HG03108 (cell line): ENCODE measurements around the gene SCLY.
A peak's percentile ranks its signal among the peaks of the same experiment; 100 is the strongest.
"Not testable (repeated sequence)": the region's sequence is repeated elsewhere in the genome, so short reads cannot be mapped to it uniquely, and the experiment has no call there.

Source experiments
- ATAC-seq: cut with Tn5 transposase; IDR thresholded peaks from one replicate; pipeline ENCODE4 v1.9.1; 2021; ENCODE audit warnings: moderate library complexity; ENCODE audit not compliant: unreplicated experiment

SCLY gene

GRCh38 chr2:238060542-238061314 lies at the start of gene SCLY:
TSS of gene SCLY (plus strand) at chr2:238061001. CDS start at chr2:238061055, 54 bp downstream.
- peak; percentile 94 for ATAC-seq

GRCh38 chr2:238013806-238014205 lies 47.0 kb upstream of the SCLY start:
- no peak for ATAC-seq

DNA sequence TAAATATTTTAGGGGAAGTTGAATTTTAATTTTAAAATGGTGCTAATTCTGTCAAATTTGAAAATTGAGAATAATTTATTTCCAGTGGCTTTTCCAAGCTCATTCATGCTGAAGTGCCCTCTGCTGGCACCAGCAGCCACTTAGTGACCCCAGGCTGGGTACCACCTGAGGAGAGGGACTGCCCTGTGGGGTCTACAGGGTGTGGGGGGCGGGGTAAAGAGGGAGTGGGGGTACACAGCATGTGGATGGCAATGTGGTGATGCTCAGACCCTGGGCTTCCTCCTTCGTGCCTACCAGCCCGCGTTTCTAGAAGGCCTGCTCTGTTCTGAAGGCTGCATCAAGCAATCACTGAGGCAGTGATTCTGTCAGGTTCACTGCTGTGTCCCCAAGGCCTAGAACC lies 45.1 kb upstream of the SCLY start:
- ATAC-seq = no peak

DNA sequence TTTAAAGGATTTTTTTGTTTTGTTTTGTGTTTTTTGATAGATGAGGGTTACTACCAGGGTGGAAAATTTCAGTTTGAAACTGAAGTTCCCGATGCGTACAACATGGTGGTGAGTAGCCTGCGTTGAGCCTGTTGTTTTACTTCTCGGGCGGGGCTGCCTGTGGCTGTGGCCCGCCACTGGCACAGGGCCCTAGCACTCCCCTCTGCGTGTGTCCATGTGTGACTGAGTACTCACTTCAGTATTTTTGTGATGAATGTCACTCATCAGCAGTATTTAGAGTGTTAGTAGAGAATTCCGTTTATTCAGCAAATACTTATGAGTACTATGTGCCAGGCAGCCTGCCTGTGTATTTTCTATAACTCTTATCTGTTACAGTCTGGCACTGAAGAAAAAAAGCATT lies 44.3 kb upstream of the SCLY start:
- ATAC-seq = no peak

- ATAC-seq = no peak
Measured at GRCh38 chr2:238019962-238020361, 40.8 kb upstream of the SCLY start.

GRCh38 chr2:238020816-238021215 lies 40.0 kb upstream of the SCLY start:
- ATAC-seq = no peak

- no peak for ATAC-seq
Measured at GRCh38 chr2:238021327-238021726, 39.5 kb upstream of the SCLY start.

DNA sequence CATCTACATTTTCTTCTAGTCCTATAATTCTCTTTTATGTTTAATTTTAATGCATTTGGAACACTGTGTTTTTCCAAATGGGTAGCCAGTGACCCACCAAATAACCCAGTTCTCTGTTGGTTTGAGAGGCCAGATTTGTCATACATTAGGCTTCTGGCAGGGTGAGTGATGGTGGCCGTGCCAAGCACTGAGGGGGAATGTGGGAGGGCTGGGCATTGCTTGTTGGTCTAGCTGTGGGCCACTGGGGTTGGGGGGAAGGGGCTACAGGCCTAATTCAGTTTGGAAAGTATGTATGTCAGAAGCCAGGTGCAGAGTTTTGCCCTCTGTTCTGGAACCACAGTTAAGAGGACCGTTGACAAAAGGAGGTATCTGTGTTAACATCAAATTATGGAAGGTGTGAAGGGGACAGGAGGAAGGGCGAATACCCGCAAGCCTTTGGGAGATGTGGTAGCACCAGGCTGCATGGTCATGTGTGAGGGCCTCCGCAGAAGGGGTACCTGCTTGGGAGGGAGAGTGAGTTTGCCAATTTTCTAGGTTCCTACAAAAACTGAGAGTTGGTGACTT lies 38.1 kb upstream of the SCLY start:
- no peak for ATAC-seq

- no peak for ATAC-seq
Measured at GRCh38 chr2:238023608-238024007, 37.2 kb upstream of the SCLY start.

DNA sequence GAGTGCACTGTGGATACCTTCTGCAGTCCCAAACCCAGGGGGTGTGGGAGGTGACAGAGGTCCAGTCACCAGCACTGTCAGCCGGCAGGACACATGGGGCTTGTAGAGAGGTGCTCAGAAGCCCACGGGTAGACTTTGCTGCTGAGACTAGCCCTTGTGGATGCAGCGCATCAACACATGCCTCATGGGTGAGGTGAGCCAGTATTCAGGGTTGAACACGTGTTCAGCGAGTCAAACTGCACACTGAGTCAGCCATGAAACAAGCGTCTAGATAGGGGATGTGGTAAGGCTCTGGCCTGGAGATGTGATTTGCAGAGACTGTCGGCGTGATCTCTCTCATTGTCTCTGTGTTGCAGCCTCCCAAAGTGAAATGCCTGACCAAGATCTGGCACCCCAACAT lies 35.8 kb upstream of the SCLY start:
- no peak for ATAC-seq

GRCh38 chr2:238025741-238026360 lies 35.0 kb upstream of the SCLY start:
- ATAC-seq = no peak

DNA sequence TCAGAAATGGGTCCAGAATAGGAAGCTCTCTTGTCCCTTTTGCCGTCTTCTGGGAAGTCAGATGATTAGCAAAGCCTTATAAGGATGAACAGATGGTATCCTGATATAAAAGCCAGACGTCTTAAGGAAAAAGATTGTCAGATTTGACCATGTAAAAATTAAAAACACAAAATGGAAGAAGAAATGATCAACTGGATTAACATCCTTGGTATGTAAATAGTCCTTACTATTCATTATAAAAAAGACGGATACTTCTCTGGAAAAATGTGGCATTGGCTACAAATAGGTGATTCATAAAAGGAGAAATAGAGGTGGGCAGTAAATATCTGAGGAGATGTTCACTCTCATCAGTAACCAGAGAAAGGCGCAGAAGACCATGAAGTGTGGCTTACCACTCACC lies 33.7 kb upstream of the SCLY start:
- no peak for ATAC-seq

DNA sequence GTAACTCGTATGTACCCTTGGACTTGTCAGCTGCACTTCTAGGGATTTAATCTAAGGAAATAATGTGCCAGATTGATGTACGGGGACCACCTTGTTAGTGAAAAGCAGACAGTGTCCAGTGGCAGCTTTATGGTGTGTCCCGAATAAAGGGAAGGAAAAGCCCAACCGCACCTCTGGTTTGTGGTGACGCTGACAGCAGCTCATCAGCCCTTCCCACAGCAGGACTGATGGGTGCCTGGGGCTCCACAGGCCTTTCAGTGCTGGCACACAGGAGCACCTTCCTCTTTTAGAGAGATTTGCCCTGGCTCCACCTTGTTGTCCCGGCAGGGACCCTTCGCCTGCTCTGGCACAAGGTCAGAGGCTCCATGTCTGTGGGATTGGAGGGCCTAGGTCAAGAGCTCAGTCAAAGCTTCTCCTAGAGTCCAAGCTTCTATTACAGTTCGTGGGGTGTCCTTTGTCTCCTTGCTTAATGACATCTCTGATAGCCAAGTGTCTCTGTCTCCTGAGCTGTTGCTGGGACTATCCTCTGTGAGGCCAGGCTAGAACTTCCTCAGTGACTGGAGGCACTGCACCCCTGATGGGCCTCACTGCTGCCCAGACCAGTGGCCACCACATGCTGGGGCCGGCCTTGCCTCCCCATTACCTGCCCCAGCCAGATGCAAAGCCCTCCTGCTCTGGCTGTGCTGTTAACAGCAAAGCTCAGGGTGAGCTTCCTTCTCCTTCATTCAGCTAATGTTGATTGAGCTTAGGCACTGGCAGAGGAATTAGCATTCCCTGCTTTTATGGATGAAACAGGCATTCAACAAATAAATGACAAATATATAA lies 33.0 kb upstream of the SCLY start:
- no peak for ATAC-seq

- ATAC-seq = no peak
Measured at GRCh38 chr2:238029853-238030252, 30.9 kb upstream of the SCLY start.

- ATAC-seq = no peak
Measured at GRCh38 chr2:238030422-238031155, 30.2 kb upstream of the SCLY start.

- ATAC-seq = no peak
Measured at GRCh38 chr2:238031751-238032150, 29.1 kb upstream of the SCLY start.

DNA sequence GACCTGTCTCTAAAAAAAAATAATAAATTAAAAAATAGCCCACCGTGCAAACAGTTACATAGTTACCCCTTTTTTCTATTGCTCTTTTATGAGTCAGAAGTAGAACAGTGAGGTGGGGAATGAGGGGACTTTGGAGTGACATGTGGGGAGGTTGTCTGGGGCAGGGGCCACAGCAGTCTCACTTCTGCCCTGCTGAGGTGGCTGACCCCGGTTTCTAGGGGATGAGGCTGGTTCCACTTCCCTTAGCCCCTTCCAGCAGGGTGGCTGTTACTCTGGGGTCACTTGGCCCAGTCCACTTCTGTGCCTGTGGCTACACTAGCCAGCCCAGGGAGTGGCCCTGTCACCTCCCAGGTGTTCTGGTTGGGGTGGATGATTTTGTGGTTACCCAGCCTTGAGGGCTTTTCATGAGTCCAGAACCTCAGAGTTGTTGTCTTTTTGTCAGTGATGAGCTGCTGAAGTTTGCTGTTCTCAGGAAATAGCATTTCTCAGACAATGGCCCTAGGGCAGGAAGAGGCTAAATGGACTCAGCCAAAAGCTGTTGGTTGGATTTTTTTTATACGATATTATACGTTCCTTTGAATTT lies 28.0 kb upstream of the SCLY start:
- ATAC-seq = no peak

- not testable (repeated sequence) for ATAC-seq
Measured at GRCh38 chr2:238033991-238034390, 26.8 kb upstream of the SCLY start.

- no peak for ATAC-seq
Measured at GRCh38 chr2:238038203-238038602, 22.6 kb upstream of the SCLY start.

GRCh38 chr2:238039151-238039550 lies 21.6 kb upstream of the SCLY start:
- ATAC-seq = no peak
